ENCODE data around the gene GPR162. TPM values are rescaled to one million over a fixed set of nuclear protein-coding genes. Genes with fewer than 3 reads are reported as not detected.

Gene GPR162
- total RNA-seq, 1 experiment from 2014 or later = not detected

DNA sequence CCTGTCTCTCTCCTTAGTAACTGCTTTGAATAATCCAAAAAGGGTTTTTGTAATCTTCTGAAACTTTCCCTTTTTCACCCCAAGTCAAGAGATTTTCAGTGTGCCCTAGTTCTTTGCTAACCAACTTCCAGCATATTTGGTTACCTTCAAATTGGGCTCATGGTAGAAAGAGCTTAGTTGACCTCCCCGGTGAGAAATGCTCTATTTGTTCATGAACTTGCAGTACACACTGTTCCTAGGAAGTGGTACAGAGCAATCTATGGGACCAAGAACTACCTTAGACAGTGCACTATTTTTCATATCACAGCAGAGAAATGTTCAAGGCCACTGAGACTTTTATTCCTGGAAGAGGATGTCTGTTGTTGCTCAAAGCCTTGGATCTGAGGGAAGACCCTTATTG is 32.0 kb downstream of the GPR162 start:
- Histone ChIP-seq H3K9me2 (replicated peaks; ENCODE audit: low read length) (no peaks in the 10 kb centered on the region), H3K4me2 (ENCODE audit: low read length) (peak overlapping the region; percentile 99), H3K4me1 (ENCODE audit: insufficient read depth, low read length) (peaks cover 23% of the 10 kb centered on the region), H3K79me2 (ENCODE audit: low read length) (peaks cover 55% of the 10 kb centered on the region), H3K9ac (ENCODE audit: low read length) (peak overlapping the region; percentile 76), H3K27ac (ENCODE audit: low read length) (peak overlapping the region; percentile 52; the same call in 1 of the 2 replicates), H3K4me3 (ENCODE audit: low read length) (peak overlapping the region; percentile 86), H3K27me3 (ENCODE audit: low read length) (no peaks in the 10 kb centered on the region), H2AFZ (ENCODE audit: low read length) (no peak overlapping the region), H3F3A (ENCODE audit: low read length, unreplicated experiment) (no peaks in the 10 kb centered on the region), H4K20me1 (ENCODE audit: low read length) (no peaks in the 10 kb centered on the region), H3K9me3 (ENCODE audit: low read length) (no peaks in the 10 kb centered on the region), H3K36me3 (ENCODE audit: low read depth, low read length) (peaks cover 35% of the 10 kb centered on the region)
- BruUV-seq (replicated peaks) = no TSS peak
- ChIA-PET POLR2A (ENCODE audit: unreplicated experiment) (no interaction called here), CTCF (no interaction called here)
- no peak for ATAC-seq
- intact Hi-C loops (cut with micrococcal nuclease) = loop anchor here (5.0 kb wide), 2 partner anchors 101 to 154 kb away; partner anchors contain the start of gene MLF2
- no peak for DNase-seq
- no peak for TF ChIP-seq EZH2 (IDR thresholded peaks at IDR 0.05; ENCODE audit: low read length, unreplicated experiment)
- TF ChIP-seq EZH2phosphoT487 (IDR thresholded peaks at IDR 0.05; ENCODE audit: borderline replicate concordance, low read length) = no peak
- TF ChIP-seq, protein P1, sequence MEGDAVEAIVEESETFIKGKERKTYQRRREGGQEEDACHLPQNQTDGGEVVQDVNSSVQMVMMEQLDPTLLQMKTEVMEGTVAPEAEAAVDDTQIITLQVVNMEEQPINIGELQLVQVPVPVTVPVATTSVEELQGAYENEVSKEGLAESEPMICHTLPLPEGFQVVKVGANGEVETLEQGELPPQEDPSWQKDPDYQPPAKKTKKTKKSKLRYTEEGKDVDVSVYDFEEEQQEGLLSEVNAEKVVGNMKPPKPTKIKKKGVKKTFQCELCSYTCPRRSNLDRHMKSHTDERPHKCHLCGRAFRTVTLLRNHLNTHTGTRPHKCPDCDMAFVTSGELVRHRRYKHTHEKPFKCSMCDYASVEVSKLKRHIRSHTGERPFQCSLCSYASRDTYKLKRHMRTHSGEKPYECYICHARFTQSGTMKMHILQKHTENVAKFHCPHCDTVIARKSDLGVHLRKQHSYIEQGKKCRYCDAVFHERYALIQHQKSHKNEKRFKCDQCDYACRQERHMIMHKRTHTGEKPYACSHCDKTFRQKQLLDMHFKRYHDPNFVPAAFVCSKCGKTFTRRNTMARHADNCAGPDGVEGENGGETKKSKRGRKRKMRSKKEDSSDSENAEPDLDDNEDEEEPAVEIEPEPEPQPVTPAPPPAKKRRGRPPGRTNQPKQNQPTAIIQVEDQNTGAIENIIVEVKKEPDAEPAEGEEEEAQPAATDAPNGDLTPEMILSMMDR (conservative IDR thresholded peaks at IDR 0.05; ENCODE audit: low read depth, low read length) = no peak

DNA sequence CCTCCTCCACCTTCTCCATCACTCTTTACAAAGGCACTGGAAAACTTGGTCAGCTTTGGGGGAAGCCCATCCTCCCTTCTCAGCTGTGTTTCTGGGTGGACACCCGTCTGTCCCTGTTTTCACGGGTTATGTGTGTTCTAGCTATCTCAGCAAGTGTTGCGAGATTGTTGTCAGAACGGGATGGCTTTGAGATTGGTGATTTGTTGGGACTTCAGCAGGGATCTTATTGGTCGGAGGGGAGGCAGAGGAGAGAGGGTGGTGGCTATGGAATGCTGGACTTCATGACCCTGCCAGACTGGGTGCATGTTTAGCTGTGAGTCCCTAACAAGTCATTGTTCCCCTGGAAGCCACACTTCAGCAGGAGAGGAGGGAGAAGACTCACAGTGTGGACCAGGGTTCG is 32.4 kb downstream of the GPR162 start:
- Histone ChIP-seq H3K27ac (ENCODE audit: low read length) (no peak overlapping the region), H2AFZ (ENCODE audit: low read length) (no peak overlapping the region), H3K9me3 (ENCODE audit: low read length) (no peaks in the 10 kb centered on the region), H3K4me3 (ENCODE audit: low read length) (peak overlapping the region; percentile 86), H3K9me2 (replicated peaks; ENCODE audit: low read length) (no peaks in the 10 kb centered on the region), H3K9ac (ENCODE audit: low read length) (no peak overlapping the region), H3F3A (ENCODE audit: low read length, unreplicated experiment) (no peaks in the 10 kb centered on the region), H3K4me1 (ENCODE audit: insufficient read depth, low read length) (peaks cover 23% of the 10 kb centered on the region), H4K20me1 (ENCODE audit: low read length) (no peaks in the 10 kb centered on the region), H3K79me2 (ENCODE audit: low read length) (peaks cover 51% of the 10 kb centered on the region), H3K36me3 (ENCODE audit: low read depth, low read length) (peaks cover 35% of the 10 kb centered on the region), H3K4me2 (ENCODE audit: low read length) (peak overlapping the region; percentile 99), H3K27me3 (ENCODE audit: low read length) (no peaks in the 10 kb centered on the region)
- ChIA-PET CTCF (no interaction called here), POLR2A (ENCODE audit: unreplicated experiment) (no interaction called here)
- intact Hi-C loops (cut with micrococcal nuclease) = loop anchor here (5.0 kb wide), 2 partner anchors 102 to 153 kb away; partner anchors contain the start of gene MLF2
- ATAC-seq (no peak), DNase-seq (no peak)
- TF ChIP-seq EZH2 (IDR thresholded peaks at IDR 0.05; ENCODE audit: low read length, unreplicated experiment) (no peak), EZH2phosphoT487 (IDR thresholded peaks at IDR 0.05; ENCODE audit: borderline replicate concordance, low read length) (no peak)
- TF ChIP-seq, protein P1 (conservative IDR thresholded peaks at IDR 0.05; ENCODE audit: low read depth, low read length) = no peak
- no TSS peak for BruUV-seq (replicated peaks)

- Histone ChIP-seq H3K79me2 (ENCODE audit: low read length) (peaks cover 38% of the 10 kb centered on the region), H3K9me3 (ENCODE audit: low read length) (no peaks in the 10 kb centered on the region), H4K20me1 (ENCODE audit: low read length) (no peaks in the 10 kb centered on the region), H3K4me1 (ENCODE audit: insufficient read depth, low read length) (peaks cover 12% of the 10 kb centered on the region), H3K27me3 (ENCODE audit: low read length) (no peaks in the 10 kb centered on the region), H3K9me2 (replicated peaks; ENCODE audit: low read length) (no peaks in the 10 kb centered on the region), H3F3A (ENCODE audit: low read length, unreplicated experiment) (no peaks in the 10 kb centered on the region), H3K4me3 (ENCODE audit: low read length) (no peak overlapping the region), H3K27ac (ENCODE audit: low read length) (no peak overlapping the region), H3K4me2 (ENCODE audit: low read length) (no peak overlapping the region), H3K9ac (ENCODE audit: low read length) (no peak overlapping the region), H2AFZ (ENCODE audit: low read length) (no peak overlapping the region), H3K36me3 (ENCODE audit: low read depth, low read length) (peaks cover 28% of the 10 kb centered on the region)
- CTCF ChIA-PET = no interaction called here
- no TSS peak for BruUV-seq (replicated peaks)
- intact Hi-C loops (cut with micrococcal nuclease) = no loop called here
- no peak for TF ChIP-seq EZH2phosphoT487 (IDR thresholded peaks at IDR 0.05; ENCODE audit: borderline replicate concordance, low read length)
- TF ChIP-seq EZH2 (IDR thresholded peaks at IDR 0.05; ENCODE audit: low read length, unreplicated experiment) = no peak
- TF ChIP-seq, protein P1 (conservative IDR thresholded peaks at IDR 0.05; ENCODE audit: low read depth, low read length) = no peak
- DNase-seq (no peak), ATAC-seq (no peak)
- POLR2A ChIA-PET (ENCODE audit: unreplicated experiment) = no interaction called here
Observed at GRCh38 chr12:6855322-6855721, 33.7 kb downstream of the GPR162 start.

All from PC-3 (cell line).